ENCODE measurements around the gene CD52. TPM values are rescaled to one million over a fixed set of nuclear protein-coding genes. Genes with fewer than 3 reads are reported as not detected.

CD52 gene
- total and polyA plus RNA-seq, 2 of the 13 experiments (the other 11 are each of a cell fraction or from before 2014, with no cell fraction given) = 0.32 TPM; not detected in 1

DNA sequence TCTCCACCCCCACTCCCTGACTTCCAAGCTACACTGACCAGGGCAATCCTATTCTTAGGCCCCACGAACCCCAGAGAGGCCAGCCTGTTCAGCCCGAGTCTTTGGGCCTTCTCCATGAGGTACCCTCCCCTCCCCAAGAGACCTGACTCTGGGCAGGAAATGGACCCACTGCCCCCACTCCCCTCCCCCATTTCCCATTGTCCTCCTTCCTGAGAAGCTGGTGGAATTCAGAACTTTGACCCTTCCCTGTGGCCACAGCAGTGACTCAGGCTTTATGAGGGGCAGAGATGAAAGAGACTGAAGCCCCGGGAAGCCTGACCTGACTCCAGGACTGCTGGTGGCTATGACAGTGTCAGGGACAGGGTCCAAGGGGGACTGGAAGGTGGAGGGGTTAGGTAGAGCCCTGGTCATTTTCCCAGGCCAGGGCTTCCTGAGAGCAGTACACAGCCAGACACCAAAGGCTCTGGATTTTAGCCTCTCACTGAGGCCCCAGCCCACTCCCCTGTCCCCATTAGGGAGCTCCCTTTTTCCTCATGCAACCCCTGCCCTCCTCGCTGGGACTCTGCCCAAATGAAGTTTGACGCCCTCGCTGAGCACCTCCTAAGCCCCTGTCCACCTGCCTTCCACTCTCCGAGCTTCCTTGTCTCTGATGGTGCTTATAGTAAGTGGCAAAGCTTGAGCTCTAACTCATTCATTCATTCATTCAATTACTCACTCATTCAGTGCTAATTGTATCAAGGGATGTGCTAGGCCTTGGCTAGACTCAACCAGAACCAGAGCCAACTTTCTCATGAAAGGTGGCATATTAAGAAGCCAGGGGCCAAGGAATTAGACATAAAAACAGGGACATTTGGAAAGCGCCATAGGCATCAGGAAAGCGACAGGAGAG, 33.2 kb downstream of the CD52 start (continued):
- TF ChIP-seq, protein P1, sequence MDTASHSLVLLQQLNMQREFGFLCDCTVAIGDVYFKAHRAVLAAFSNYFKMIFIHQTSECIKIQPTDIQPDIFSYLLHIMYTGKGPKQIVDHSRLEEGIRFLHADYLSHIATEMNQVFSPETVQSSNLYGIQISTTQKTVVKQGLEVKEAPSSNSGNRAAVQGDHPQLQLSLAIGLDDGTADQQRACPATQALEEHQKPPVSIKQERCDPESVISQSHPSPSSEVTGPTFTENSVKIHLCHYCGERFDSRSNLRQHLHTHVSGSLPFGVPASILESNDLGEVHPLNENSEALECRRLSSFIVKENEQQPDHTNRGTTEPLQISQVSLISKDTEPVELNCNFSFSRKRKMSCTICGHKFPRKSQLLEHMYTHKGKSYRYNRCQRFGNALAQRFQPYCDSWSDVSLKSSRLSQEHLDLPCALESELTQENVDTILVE (CRISPR knock-in tag; IDR thresholded peaks at IDR 0.05) = peak; percentile 47; the same call in 1 of the 2 replicates
- TF ChIP-seq ZNF232 (CRISPR knock-in tag; IDR thresholded peaks at IDR 0.05; ENCODE audit: borderline replicate concordance) = no peak
- TF ChIP-seq, protein P2, sequence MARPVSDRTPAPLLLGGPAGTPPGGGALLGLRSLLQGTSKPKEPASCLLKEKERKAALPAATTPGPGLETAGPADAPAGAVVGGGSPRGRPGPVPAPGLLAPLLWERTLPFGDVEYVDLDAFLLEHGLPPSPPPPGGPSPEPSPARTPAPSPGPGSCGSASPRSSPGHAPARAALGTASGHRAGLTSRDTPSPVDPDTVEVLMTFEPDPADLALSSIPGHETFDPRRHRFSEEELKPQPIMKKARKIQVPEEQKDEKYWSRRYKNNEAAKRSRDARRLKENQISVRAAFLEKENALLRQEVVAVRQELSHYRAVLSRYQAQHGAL (CRISPR knock-in tag; IDR thresholded peaks at IDR 0.05; ENCODE audit: not compliant biosample characterization) = no peak
- TF ChIP-seq MTERF4 (CRISPR knock-in tag; IDR thresholded peaks at IDR 0.05) = no peak; the same call in 1 of the 2 replicates
- TF ChIP-seq EEA1 (CRISPR knock-in tag; IDR thresholded peaks at IDR 0.05; ENCODE audit: borderline replicate concordance) = no peak
- no peak for TF ChIP-seq HNRNPUL1 (IDR thresholded peaks at IDR 0.05; ENCODE audit: low read depth, low read length)
- TF ChIP-seq NFRKB (IDR thresholded peaks at IDR 0.05) = peak; percentile 32; the same call in 1 of the 2 replicates
- peak; percentile 72 for TF ChIP-seq ZMYM4 (CRISPR knock-in tag; IDR thresholded peaks at IDR 0.05)
- TF ChIP-seq, protein P3, sequence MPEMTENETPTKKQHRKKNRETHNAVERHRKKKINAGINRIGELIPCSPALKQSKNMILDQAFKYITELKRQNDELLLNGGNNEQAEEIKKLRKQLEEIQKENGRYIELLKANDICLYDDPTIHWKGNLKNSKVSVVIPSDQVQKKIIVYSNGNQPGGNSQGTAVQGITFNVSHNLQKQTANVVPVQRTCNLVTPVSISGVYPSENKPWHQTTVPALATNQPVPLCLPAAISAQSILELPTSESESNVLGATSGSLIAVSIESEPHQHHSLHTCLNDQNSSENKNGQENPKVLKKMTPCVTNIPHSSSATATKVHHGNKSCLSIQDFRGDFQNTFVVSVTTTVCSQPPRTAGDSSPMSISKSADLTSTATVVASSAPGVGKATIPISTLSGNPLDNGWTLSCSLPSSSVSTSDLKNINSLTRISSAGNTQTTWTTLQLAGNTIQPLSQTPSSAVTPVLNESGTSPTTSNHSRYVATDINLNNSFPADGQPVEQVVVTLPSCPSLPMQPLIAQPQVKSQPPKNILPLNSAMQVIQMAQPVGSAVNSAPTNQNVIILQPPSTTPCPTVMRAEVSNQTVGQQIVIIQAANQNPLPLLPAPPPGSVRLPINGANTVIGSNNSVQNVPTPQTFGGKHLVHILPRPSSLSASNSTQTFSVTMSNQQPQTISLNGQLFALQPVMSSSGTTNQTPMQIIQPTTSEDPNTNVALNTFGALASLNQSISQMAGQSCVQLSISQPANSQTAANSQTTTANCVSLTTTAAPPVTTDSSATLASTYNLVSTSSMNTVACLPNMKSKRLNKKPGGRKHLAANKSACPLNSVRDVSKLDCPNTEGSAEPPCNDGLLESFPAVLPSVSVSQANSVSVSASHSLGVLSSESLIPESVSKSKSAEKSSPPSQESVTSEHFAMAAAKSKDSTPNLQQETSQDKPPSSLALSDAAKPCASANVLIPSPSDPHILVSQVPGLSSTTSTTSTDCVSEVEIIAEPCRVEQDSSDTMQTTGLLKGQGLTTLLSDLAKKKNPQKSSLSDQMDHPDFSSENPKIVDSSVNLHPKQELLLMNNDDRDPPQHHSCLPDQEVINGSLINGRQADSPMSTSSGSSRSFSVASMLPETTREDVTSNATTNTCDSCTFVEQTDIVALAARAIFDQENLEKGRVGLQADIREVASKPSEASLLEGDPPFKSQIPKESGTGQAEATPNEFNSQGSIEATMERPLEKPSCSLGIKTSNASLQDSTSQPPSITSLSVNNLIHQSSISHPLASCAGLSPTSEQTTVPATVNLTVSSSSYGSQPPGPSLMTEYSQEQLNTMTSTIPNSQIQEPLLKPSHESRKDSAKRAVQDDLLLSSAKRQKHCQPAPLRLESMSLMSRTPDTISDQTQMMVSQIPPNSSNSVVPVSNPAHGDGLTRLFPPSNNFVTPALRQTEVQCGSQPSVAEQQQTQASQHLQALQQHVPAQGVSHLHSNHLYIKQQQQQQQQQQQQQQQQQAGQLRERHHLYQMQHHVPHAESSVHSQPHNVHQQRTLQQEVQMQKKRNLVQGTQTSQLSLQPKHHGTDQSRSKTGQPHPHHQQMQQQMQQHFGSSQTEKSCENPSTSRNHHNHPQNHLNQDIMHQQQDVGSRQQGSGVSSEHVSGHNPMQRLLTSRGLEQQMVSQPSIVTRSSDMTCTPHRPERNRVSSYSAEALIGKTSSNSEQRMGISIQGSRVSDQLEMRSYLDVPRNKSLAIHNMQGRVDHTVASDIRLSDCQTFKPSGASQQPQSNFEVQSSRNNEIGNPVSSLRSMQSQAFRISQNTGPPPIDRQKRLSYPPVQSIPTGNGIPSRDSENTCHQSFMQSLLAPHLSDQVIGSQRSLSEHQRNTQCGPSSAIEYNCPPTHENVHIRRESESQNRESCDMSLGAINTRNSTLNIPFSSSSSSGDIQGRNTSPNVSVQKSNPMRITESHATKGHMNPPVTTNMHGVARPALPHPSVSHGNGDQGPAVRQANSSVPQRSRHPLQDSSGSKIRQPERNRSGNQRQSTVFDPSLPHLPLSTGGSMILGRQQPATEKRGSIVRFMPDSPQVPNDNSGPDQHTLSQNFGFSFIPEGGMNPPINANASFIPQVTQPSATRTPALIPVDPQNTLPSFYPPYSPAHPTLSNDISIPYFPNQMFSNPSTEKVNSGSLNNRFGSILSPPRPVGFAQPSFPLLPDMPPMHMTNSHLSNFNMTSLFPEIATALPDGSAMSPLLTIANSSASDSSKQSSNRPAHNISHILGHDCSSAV (CRISPR knock-in tag; IDR thresholded peaks at IDR 0.05; ENCODE audit: borderline replicate concordance) = no peak
- no peak for TF ChIP-seq NBN (conservative IDR thresholded peaks at IDR 0.05)
- TF ChIP-seq, protein P4, sequence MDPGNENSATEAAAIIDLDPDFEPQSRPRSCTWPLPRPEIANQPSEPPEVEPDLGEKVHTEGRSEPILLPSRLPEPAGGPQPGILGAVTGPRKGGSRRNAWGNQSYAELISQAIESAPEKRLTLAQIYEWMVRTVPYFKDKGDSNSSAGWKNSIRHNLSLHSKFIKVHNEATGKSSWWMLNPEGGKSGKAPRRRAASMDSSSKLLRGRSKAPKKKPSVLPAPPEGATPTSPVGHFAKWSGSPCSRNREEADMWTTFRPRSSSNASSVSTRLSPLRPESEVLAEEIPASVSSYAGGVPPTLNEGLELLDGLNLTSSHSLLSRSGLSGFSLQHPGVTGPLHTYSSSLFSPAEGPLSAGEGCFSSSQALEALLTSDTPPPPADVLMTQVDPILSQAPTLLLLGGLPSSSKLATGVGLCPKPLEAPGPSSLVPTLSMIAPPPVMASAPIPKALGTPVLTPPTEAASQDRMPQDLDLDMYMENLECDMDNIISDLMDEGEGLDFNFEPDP (CRISPR knock-in tag; conservative IDR thresholded peaks at IDR 0.05) = no peak
- no peak; the same call in 1 of the 2 replicates for TF ChIP-seq ZNF816 (CRISPR knock-in tag; IDR thresholded peaks at IDR 0.05; ENCODE audit: borderline replicate concordance)
- TF ChIP-seq PHF20 (CRISPR knock-in tag; IDR thresholded peaks at IDR 0.05) = no peak
- no peak for TF ChIP-seq ZNF777 (CRISPR knock-in tag; IDR thresholded peaks at IDR 0.05)
- TF ChIP-seq NR2F2 (IDR thresholded peaks at IDR 0.05; ENCODE audit: borderline replicate concordance, low read depth) = peak; percentile 95
- TF ChIP-seq FLYWCH1 (CRISPR knock-in tag; IDR thresholded peaks at IDR 0.05) = no peak

All from HepG2 (cell line).